Activated CD8-positive, alpha-beta memory T cell treated with anti-CD3 and anti-CD28 coated beads for 36 hours (primary cell): ENCODE measurements around the gene SUN1. TPM values are rescaled to one million over a fixed set of nuclear protein-coding genes. Genes with fewer than 3 reads are reported as not detected.
"Not testable (repeated sequence)": the region's sequence is repeated elsewhere in the genome, so short reads cannot be mapped to it uniquely, and the experiment has no call there.

Experiments used
- CTCF ChIA-PET: fragments of 350-600 bp; sonication (Branson Sonifier 250); formaldehyde crosslinking; loops from one replicate; lab custom pipeline; 2021; ENCODE audit warnings: antibody characterized with exemption; lab: Charles Lee
- POLR2A ChIA-PET: fragments of 350-600 bp; sonication (Branson Sonifier 250); formaldehyde crosslinking; loops from one replicate; lab custom pipeline; 2021; ENCODE audit warnings: antibody characterized with exemption; lab: Charles Lee
- total RNA-seq, 2 experiments: library from RNA; stranded (reverse); gene quantifications; one replicate each; pipeline ENCODE4 v1.2.3, GENCODE V29; 2021

The SUN1 gene
- total RNA-seq, 2 experiments from 2014 or later = 53.4 to 56.8 TPM

DNA sequence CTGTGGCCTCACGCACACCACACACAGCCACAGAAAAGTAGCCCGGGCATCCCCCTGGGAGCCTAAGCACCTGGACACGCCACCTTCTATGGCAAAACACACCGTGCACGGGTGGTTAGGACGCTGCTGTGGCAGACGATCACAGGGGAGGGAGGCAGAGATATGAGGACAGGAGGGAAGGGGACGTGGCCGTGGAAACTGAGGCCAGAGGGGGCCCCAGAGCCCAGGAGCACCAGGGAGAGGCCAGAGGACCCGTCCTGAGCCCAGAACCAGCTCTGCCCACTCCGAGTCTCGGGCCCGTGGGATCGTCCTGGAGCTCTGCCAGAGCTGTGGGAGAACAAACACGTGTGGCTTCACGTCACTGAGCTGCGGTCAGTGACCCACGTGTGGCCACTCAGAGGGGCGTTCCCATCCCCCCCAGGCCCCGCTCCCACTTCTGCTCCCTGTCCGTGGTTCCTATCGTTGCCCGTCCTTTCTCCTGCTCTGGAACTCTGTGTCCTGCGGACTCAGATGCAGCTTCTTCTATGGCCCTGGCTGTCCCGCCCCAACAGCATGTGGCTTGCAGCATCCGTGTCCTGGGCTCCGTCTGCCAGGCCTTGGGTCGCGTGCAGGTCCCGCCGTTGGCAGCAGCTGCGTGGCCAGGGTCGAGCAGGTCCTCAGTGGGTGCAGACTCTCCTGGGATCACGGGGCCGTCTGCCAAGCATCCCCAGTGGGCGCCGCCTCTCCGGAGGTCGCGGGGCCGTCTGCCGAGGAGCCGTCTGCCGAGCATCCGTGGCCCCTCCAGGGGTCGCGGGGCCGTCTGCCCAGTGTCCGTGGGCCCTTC is 75.1 kb downstream of the SUN1 start:
- ChIA-PET CTCF (interaction anchor here (1.0 to 3.8 kb wide), 7 partner anchors 16 to 85 kb away, joined by 3 to 15 read pairs (median 5); partner anchors contain the start of gene COX19), POLR2A (no interaction called here)

DNA sequence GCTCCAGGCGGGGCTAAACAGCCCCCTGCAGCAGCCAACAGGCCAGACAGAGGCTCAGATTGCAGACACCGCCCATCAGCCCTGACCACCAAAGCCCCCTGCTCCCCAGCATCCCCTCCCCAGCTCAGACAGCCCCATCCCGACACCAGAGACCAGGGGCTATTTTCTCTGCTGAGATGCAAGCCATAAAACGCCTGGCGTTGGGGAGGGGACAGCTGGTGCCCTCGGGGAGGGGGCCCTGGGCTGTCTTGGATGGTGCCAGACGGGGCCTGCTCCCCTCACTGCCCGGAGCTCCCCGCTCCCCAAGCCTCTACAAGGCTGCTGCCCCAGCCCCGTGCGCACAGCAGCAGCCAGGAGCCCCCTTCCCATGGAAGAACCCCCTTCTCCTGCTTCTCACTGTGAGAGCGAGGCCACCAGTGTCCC is 75.9 kb downstream of the SUN1 start:
- ChIA-PET POLR2A (no interaction called here), CTCF (interaction anchor here (0.6 to 3.8 kb wide), 12 partner anchors 10 to 178 kb away, joined by 3 to 15 read pairs (median 4); partner anchors contain the start of gene COX19)

DNA sequence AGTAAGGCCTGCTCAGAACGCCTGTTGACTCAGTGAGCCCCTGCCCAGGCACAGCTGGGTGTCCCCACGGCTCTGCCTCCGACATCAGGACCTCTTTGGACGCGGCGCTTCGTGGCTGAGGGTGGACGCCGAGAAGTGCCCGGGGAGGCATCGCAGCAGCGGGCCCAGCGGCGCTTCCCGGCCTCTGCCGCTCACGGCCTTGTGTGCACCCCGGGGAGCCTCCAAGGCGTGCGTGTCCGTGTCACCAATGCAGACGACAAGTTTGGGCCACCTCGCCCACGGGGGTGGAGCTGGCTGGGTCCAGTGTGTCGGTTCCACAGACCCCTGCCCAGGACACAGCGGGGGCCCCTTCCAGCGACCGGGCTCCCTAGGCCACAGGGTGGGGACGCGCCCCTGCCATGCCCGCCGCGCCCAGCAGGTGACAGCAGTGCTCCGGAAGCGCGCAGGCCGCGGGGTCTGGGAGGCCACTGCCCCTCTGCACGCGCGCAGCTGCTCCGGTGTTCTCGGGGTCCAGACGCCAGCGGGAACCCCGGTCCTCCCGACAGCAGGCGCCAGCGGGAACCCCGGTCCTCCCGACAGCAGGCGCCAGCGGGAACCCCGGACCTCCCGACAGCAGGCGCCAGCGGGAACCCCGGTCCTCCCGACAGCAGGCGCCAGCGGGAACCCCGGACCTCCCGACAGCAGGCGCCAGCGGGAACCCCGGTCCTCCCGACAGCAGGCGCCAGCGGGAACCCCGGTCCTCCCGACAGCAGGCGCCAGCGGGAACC is 76.5 kb downstream of the SUN1 start:
- CTCF ChIA-PET = interaction anchor here (0.6 to 3.8 kb wide), 9 partner anchors 10 to 178 kb away, joined by 3 to 15 read pairs (median 4); partner anchors contain the start of gene COX19
- POLR2A ChIA-PET = not testable (repeated sequence)

DNA sequence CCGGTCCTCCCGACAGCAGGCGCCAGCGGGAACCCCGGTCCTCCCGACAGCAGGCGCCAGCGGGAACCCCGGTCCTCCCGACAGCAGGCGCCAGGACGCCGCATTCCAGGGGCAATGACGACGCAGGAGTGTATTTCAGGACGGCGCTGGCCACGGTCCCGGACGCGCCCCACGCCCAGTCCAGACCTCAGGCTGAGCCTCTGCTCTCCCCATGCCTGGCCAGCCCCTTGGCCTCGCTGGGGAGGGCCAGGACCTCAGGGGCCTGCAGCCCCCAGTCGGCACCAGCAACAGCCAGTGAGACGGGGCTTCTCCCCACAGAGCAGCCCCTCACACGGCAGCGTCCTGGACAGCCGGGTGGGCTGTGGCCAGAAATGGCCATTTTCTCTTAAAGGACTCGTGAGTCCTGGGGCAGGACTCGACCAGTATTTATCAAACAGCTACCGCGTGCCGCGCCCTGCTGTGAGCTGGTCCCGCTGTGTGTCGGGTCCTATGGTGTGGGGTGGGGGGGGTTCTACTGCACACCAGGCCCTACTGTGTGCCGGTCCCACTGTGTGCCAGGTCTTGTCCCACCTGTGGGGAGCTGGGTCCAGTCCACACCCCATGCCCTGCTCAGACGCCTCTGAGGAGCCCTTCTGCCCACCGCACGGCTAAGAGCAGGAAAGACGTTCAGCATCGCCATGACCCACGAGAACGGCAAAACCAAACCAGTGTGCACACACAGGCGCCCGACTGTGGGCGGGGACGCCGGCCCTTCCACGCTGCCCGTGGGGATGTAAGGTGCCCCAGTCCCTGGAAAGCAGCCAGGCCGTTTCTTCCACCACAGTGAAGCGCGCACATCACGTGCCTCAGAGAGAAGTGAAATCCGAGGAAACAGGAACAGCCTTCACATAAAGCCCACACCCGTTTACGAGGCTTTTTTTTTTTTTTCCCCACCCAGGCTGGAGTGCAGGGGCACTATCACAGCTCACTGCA is 77.4 kb downstream of the SUN1 start:
- CTCF ChIA-PET = interaction anchor here (1.0 to 3.8 kb wide), 6 partner anchors 14 to 156 kb away, joined by 3 to 15 read pairs (median 6); partner anchors contain the start of gene COX19
- POLR2A ChIA-PET = interaction anchor here (1.0 kb wide), 1 partner anchor 44 kb away, joined by 5 read pairs; no protein-coding TSS in a partner anchor

DNA sequence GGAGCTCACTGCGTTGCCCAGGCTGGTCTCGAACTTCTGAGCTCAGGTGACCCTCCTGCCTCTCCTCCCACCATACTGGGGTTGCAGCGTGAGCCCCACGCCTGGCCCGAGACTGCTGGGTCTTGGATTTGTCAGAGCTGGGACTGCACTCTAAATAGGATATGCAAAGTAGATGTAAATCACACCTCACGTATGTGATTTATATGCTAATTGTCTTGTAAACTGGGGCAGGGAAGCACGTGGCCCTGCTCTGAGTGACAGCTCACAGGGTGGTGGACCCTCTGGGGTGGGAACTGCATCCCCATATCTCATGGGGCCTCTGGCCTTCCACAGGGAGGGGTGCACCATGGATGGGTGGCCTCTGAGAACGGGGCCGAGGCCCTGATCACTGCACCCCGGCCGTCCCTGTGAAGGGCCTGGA is 78.2 kb downstream of the SUN1 start:
- CTCF ChIA-PET = interaction anchor here (1.4 to 3.8 kb wide), 3 partner anchors 46 to 82 kb away, joined by 5 to 15 read pairs (median 7); partner anchors contain the start of gene COX19
- POLR2A ChIA-PET = interaction anchor here (1.0 kb wide), 1 partner anchor 43 kb away, joined by 5 read pairs; no protein-coding TSS in a partner anchor

DNA sequence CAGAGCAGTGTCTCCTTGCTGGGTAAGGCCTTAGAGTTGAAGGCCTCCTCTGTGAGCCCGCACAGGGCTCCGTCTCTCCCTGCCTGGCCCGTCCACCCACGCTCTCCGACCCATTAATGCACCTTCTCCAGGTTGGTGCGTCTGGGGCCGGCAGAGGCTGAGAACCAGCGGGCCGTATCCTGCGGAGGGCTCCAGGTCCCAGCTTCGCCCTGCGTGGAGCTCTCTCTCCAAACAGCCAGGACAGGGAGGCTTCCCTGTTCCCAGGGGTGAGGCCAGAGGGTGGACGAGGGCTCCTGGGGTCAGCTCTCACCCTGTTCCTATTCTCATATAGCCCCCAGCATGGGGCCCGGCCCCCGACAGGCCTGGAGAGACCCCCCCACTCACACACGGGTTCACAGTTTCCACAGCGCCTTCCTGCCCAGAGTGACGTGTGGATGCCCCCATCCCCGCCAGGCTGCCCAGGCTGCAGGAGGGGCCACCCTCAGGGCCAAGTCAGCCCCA is 78.7 kb downstream of the SUN1 start:
- ChIA-PET POLR2A (interaction anchor here (1.0 kb wide), 1 partner anchor 42 kb away, joined by 5 read pairs; no protein-coding TSS in a partner anchor), CTCF (interaction anchor here (0.6 to 3.8 kb wide), 3 partner anchors 17 to 64 kb away, joined by 5 to 15 read pairs (median 7); partner anchors contain the start of gene COX19)

DNA sequence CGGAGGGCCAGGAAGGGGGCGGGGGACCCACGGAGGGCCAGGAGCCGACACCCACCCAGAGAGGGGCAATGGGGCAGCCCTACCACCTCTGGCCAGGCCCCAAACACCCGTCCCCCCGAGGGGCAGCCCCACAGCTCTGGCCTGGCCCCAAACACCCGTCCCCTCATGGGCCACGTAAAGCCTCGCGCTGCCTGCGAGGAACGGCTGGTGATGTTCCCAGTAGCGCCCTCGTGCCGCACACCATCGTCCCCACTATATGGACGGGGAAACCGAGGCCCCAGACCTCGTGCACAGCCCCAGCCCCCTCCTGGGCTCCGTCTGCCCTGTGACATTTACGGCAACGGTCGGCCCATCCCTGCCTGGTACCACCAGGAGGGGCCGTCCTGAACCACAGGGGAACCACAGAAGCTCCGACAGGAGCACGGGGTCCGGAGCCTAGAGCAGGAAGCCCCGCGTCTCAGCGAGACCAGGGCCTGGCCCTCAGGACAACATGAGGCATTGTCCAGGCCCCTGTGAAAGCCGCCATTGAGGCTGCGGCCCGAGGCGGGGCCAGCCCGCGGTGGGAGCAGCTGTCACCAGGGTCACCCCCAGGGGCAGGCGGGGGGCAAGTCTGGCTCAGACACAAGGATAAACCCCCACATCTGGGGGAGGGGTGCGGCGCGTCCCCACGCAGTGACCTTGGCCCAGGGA is 79.7 kb downstream of the SUN1 start:
- ChIA-PET CTCF (no interaction called here), POLR2A (no interaction called here)

DNA sequence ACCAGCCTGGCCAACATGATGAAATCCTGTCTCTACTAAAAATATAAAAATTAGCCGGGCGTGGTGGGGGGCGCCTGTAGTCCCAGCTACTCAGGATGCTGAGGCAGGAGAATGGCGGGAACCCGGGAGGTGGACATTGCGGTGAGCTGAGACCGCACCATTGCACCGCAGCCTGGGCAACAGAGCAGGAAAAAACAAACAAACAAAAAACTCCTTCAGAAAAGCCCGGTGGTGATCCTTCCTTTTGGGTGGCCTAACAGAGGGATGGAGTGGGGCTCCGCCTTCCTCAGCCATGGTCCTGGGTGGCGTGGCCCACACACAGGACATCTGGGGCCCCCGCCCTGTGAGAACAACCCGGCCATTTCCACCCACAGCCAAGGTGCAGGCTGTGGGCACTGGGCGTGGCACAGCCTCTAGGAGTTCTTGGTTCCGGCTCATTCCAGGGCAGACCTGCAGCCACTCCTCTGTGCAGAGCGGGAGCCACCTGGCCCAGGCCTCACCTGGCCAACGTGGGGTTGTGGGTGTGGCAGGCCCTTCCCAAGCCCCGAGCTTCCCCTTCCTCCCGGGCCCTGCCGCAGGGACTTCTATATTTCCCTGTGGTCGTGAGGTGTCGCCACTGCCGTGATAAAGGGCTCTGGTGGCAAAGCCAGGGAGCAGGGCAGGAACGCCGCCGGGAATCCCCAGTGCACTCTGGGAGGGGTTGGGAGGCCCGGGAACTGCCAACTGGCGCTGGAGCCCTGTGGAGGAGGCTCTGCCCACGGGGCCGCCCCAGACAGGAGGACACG is 81.7 kb downstream of the SUN1 start:
- CTCF ChIA-PET = interaction anchor here (0.6 kb wide), 1 partner anchor 16 kb away, joined by 4 read pairs; no protein-coding TSS in a partner anchor
- POLR2A ChIA-PET = interaction anchor here (0.7 kb wide), 1 partner anchor 57 kb away, joined by 4 read pairs; no protein-coding TSS in a partner anchor

DNA sequence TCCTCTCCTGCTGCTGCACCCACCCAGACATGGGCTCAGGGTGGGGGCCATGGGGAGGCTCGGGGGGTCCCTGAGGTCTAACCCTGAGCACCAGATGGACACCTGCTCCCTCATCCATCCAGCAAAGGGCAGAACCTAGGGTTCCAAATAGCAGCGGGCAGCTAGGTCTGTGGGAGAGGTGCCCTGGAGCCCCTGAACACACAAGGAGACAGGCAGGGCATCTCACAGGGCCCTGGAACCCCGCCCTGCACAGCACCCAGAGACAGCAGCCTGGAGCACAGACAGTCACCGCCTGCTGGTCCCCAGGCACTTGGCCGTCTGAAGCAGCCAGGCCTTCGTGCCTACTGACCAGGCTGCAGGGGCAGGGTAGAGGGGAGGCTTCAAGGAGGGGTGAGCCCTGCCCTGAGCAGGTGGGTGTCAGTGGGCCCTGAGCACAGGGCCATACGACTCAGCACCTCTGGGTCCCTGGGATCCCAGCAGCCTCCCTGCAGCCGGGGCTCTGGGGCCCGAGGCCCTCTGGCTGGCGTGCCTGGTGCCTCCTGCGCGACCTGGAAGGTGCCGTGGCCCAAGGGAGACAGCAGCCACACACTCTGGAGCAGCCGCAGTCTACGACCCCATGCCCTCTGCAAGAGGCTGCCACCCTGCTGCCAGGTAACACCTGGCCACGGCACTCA is 82.4 kb downstream of the SUN1 start:
- CTCF ChIA-PET = interaction anchor here (0.6 kb wide), 1 partner anchor 16 kb away, joined by 4 read pairs; no protein-coding TSS in a partner anchor
- POLR2A ChIA-PET = no interaction called here

DNA sequence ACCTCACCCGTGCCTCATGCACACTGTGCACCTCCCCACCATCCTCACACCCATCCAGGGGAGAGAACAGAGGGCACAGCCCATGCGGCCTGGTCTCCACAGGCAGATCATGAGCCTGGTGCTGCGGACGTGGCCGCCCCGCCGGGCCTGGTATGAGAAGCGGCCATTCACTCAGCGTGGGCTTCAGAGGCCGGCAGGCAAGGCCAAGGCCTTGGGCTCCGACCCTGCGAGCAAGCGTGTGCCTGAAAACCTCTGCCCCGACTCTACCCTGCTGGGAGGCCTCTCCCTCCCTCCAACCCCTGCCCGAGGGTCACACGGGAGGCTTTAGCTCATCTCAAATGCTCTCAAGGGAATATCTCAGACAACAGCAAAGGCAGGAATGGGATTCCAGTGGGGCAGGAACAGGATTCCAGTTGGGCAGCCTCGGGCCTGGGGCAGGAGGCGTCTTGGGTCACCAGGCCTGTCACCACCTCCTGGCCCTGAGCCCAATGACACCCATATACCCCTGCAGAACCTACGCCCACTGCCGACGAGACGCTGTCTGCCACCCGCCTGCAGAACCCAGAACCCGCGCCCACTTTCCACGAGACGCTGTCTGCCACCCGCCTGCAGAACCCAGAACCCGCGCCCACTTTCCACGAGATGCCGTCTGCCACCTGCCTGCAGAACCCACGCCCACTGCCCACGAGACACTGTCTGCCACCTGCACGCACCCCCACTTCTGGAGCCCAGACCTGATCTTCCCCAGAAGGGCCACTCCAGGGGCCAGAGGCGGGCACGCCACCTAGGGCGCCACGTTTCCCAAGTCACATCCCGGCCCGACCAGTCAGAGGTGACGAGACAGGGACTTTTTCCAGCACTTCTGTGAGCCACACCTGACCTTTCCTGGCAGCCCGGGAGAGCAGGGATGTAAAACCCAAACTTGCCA is 83.3 kb downstream of the SUN1 start:
- ChIA-PET POLR2A (no interaction called here), CTCF (no interaction called here)

DNA sequence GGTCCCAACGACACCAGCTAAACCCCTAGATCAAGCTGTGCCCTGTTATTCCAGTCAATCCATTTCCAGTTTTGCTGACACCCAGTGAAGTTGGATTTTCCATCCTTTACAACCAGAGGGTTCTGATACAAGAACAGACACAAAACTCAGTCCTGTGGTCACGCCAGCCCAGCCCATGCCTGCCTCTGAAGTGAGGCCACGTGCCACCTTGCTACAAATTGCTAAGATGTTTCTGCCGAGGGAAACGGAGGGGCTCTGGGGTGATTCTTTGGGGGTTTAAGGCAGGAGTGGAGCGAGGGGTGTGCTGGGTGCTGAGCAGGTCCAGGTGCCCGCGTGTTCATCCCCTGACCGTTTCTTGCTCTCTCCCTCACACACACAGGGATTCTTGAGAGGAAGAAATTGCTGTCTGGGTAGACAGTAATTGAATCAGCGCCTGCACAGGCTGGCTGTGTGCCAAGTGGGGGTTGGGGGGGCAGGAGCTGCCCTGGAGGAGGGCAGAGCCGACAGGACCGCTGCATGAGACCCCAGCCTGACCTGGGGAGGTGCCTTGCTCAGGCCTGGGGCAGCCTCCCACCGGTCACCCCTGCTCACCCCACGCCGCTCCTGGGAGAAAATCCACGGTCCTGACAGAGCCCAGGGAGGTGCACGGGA is 84.1 kb downstream of the SUN1 start:
- POLR2A ChIA-PET = no interaction called here
- CTCF ChIA-PET = interaction anchor here (1.2 kb wide), 1 partner anchor 14 kb away, joined by 3 read pairs; no protein-coding TSS in a partner anchor

DNA sequence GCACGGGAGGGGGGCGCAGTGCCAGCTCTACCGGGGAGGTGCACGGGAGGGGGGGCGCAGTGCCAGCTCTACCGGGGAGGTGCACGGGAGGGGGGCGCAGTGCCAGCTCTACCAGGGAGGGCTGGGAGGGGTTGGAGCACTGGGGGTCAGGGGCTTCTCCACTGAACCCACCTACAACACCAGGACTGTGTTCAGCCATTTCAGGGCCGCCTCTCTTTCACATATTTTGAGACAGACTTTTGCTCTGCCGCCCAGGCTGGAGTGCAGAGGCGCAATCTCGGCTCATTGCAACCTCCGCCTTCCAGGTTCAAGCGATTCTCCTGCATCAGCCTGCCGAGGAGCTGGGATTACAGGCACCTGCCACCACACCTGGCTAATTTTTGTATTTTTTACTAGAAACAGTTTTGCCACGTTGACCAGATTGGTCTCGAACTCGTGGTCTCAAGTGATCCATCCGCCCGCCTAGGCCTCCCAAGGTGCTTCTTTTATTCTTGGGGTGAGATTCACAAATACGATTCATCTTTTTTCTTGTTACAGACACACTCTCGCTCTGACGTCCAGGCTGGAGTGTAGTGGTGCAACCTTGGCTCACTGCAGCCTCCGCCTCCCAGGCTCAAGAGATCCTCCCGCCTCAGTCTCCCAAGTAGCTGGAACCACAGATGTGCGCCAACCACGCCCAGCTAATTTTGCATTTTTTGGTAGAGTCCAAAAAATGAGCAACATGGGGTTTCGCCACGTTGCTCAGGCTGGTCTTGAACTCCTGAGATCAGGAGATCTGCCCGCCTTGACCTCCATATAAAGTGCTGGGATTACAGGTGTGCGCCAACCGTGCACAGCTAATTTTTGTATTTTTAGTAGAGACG is 85.2 kb downstream of the SUN1 start:
- POLR2A ChIA-PET = no interaction called here
- CTCF ChIA-PET = interaction anchor here (1.1 to 1.2 kb wide), 2 partner anchors 13 to 653 kb away, joined by 3 read pairs; no protein-coding TSS in a partner anchor

DNA sequence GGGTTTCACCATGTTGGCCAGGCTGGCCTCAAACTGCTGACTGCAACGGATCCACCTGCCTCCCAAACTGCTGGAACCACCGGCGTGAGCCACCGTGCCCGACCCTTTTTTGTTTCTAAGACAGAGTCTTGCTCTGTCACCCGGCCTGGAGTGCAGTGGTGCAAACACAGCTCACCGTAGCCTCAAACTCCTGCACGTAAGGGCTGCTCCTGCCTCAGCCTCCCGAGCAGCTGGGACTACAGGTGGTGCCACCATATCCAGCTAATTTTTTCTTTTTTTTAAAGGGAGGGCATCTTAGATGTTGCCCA is 85.8 kb downstream of the SUN1 start:
- ChIA-PET POLR2A (no interaction called here), CTCF (interaction anchor here (1.0 to 1.1 kb wide), 2 partner anchors 10 to 654 kb away, joined by 3 read pairs; no protein-coding TSS in a partner anchor)
